Neural cell (in vitro differentiated cells): ENCODE results near the gene SURF6.

Experiments
- CTCF ChIP-seq: fragments of 450-650 bp; IDR thresholded peaks from 2 replicates; pipeline ENCODE4 v1.5.1; 2014; ENCODE audit warnings: antibody characterized with exemption, mild to moderate bottlenecking, moderate library complexity; ENCODE audit not compliant: poor library complexity, severe bottlenecking
- EP300 ChIP-seq: fragments of 450-650 bp; conservative IDR thresholded peaks from 2 replicates; pipeline ENCODE4 v1.6.1; 2014; ENCODE audit warnings: antibody characterized with exemption, mild to moderate bottlenecking, moderate library complexity; ENCODE audit not compliant: poor library complexity, severe bottlenecking
- POLR2AphosphoS5 ChIP-seq: IDR thresholded peaks from 2 replicates; pipeline ENCODE4 v1.6.1; 2012
- REST ChIP-seq: IDR thresholded peaks from 2 replicates; pipeline ENCODE4 v1.6.1; 2012; ENCODE audit warnings: borderline replicate concordance

- no peak for TF ChIP-seq CTCF
- TF ChIP-seq EP300, result no peak
- no peak for TF ChIP-seq POLR2AphosphoS5
- TF ChIP-seq REST, result no peak
These were observed 3.7 kb upstream of the SURF6 start for GRCh38 chr9:133339641-133340040.
